ENCODE data around the gene MFSD12.

The MFSD12 gene

DNA sequence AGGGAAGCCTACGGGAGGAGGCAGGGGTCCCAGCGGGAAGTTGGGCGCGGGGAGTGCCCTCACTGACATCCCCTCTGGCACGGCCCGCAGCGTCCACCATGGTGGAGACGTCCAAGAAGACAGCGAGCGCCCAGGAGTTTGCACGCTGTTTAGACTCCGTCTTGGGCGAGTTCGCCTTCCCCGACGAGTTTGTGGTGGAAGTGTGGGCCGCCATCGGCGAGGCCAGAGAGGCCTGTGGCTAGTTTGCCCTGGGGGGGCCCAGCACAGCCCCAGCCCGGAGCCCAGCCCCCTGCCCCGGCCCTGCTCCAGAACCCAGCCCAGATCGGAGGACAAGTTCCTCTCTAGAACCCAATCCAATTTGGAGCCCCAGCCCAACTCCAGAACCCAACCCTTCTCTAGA is 32.6 kb upstream of the MFSD12 start:
- TF ChIP-seq SNAI2 (CRISPR knock-in tag; IDR thresholded peaks at IDR 0.05) (no peak), ESRRG (CRISPR knock-in tag; IDR thresholded peaks at IDR 0.05) (no peak), BACH2 (CRISPR knock-in tag; IDR thresholded peaks at IDR 0.05; ENCODE audit: borderline replicate concordance) (no peak), ZNF8 (CRISPR knock-in tag; IDR thresholded peaks at IDR 0.05) (no peak), ZFP3 (CRISPR knock-in tag; IDR thresholded peaks at IDR 0.05) (no peak), TCF4 (CRISPR knock-in tag; IDR thresholded peaks at IDR 0.05; ENCODE audit: borderline replicate concordance) (no peak), RARB (CRISPR knock-in tag; IDR thresholded peaks at IDR 0.05) (no peak), ZNF565 (CRISPR knock-in tag; conservative IDR thresholded peaks at IDR 0.05; ENCODE audit: low read depth) (no peak), ZFP30 (CRISPR knock-in tag; IDR thresholded peaks at IDR 0.05) (no peak), TOX (CRISPR knock-in tag; IDR thresholded peaks at IDR 0.05; ENCODE audit: borderline replicate concordance) (no peak), PATZ1 (CRISPR knock-in tag; IDR thresholded peaks at IDR 0.05; ENCODE audit: borderline replicate concordance) (no peak), ZC3H10 (CRISPR knock-in tag; IDR thresholded peaks at IDR 0.05) (no peak), GLIS3 (CRISPR knock-in tag; IDR thresholded peaks at IDR 0.05) (no peak), CSDC2 (CRISPR knock-in tag; IDR thresholded peaks at IDR 0.05) (no peak), PPARA (CRISPR knock-in tag; IDR thresholded peaks at IDR 0.05; ENCODE audit: borderline replicate concordance) (no peak)
- TF ChIP-seq, protein P1, sequence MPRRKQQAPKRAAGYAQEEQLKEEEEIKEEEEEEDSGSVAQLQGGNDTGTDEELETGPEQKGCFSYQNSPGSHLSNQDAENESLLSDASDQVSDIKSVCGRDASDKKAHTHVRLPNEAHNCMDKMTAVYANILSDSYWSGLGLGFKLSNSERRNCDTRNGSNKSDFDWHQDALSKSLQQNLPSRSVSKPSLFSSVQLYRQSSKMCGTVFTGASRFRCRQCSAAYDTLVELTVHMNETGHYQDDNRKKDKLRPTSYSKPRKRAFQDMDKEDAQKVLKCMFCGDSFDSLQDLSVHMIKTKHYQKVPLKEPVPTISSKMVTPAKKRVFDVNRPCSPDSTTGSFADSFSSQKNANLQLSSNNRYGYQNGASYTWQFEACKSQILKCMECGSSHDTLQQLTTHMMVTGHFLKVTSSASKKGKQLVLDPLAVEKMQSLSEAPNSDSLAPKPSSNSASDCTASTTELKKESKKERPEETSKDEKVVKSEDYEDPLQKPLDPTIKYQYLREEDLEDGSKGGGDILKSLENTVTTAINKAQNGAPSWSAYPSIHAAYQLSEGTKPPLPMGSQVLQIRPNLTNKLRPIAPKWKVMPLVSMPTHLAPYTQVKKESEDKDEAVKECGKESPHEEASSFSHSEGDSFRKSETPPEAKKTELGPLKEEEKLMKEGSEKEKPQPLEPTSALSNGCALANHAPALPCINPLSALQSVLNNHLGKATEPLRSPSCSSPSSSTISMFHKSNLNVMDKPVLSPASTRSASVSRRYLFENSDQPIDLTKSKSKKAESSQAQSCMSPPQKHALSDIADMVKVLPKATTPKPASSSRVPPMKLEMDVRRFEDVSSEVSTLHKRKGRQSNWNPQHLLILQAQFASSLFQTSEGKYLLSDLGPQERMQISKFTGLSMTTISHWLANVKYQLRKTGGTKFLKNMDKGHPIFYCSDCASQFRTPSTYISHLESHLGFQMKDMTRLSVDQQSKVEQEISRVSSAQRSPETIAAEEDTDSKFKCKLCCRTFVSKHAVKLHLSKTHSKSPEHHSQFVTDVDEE (CRISPR knock-in tag; IDR thresholded peaks at IDR 0.05): no peak
- TF ChIP-seq, protein P2, sequence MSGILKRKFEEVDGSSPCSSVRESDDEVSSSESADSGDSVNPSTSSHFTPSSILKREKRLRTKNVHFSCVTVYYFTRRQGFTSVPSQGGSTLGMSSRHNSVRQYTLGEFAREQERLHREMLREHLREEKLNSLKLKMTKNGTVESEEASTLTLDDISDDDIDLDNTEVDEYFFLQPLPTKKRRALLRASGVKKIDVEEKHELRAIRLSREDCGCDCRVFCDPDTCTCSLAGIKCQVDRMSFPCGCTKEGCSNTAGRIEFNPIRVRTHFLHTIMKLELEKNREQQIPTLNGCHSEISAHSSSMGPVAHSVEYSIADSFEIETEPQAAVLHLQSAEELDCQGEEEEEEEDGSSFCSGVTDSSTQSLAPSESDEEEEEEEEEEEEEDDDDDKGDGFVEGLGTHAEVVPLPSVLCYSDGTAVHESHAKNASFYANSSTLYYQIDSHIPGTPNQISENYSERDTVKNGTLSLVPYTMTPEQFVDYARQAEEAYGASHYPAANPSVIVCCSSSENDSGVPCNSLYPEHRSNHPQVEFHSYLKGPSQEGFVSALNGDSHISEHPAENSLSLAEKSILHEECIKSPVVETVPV (CRISPR knock-in tag; IDR thresholded peaks at IDR 0.05): no peak
- TF ChIP-seq, protein P3, sequence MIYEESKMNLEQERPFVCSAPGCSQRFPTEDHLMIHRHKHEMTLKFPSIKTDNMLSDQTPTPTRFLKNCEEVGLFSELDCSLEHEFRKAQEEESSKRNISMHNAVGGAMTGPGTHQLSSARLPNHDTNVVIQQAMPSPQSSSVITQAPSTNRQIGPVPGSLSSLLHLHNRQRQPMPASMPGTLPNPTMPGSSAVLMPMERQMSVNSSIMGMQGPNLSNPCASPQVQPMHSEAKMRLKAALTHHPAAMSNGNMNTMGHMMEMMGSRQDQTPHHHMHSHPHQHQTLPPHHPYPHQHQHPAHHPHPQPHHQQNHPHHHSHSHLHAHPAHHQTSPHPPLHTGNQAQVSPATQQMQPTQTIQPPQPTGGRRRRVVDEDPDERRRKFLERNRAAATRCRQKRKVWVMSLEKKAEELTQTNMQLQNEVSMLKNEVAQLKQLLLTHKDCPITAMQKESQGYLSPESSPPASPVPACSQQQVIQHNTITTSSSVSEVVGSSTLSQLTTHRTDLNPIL (CRISPR knock-in tag; IDR thresholded peaks at IDR 0.05; ENCODE audit: low read depth): no peak
- no peak for ATAC-seq

GRCh38 chr19:3589439-3589838 is 32.1 kb upstream of the MFSD12 start:
- TF ChIP-seq TCF4 (CRISPR knock-in tag; IDR thresholded peaks at IDR 0.05; ENCODE audit: borderline replicate concordance) (no peak), CSDC2 (CRISPR knock-in tag; IDR thresholded peaks at IDR 0.05) (no peak), SNAI2 (CRISPR knock-in tag; IDR thresholded peaks at IDR 0.05) (no peak), OSR1 (CRISPR knock-in tag; IDR thresholded peaks at IDR 0.05) (no peak), PATZ1 (CRISPR knock-in tag; IDR thresholded peaks at IDR 0.05; ENCODE audit: borderline replicate concordance) (no peak), ZNF8 (CRISPR knock-in tag; IDR thresholded peaks at IDR 0.05) (no peak), ZC3H10 (CRISPR knock-in tag; IDR thresholded peaks at IDR 0.05) (no peak), ESRRG (CRISPR knock-in tag; IDR thresholded peaks at IDR 0.05) (no peak)
- TF ChIP-seq, protein P4, sequence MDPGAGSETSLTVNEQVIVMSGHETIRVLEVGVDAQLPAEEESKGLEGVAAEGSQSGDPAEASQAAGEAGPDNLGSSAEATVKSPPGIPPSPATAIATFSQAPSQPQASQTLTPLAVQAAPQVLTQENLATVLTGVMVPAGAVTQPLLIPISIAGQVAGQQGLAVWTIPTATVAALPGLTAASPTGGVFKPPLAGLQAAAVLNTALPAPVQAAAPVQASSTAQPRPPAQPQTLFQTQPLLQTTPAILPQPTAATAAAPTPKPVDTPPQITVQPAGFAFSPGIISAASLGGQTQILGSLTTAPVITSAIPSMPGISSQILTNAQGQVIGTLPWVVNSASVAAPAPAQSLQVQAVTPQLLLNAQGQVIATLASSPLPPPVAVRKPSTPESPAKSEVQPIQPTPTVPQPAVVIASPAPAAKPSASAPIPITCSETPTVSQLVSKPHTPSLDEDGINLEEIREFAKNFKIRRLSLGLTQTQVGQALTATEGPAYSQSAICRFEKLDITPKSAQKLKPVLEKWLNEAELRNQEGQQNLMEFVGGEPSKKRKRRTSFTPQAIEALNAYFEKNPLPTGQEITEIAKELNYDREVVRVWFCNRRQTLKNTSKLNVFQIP (CRISPR knock-in tag; IDR thresholded peaks at IDR 0.05; ENCODE audit: borderline replicate concordance, low read depth): no peak
- TF ChIP-seq, protein P3 (CRISPR knock-in tag; IDR thresholded peaks at IDR 0.05; ENCODE audit: low read depth): no peak
- TF ChIP-seq, protein P2 (CRISPR knock-in tag; IDR thresholded peaks at IDR 0.05): no peak
- no peak for ATAC-seq

Data from SK-N-SH treated with all-trans-retinoic acid at 6 μM for 48 hours (cell line).